ENCODE results near the gene WEE2.

Gene WEE2

DNA sequence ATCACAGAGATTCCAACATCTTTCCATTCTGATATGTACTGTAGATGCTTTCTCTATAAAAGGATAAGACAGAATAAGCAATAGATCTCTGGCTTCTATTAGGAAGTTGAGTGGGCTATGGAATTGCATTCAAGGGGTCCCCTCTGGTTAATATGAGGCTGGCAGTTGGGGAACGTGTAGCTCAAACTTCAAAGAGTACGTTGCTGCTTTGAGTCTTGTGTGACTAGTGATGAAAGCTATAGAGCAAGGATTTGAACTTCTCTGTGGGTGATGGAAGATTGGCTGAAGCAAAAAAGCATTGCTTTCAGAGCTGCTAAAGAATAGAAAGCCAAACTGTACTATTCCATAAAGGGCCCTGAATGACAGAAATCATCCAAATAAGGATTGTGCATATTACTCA, 6.4 kb downstream of the WEE2 start:
- TF ChIP-seq, protein P1, sequence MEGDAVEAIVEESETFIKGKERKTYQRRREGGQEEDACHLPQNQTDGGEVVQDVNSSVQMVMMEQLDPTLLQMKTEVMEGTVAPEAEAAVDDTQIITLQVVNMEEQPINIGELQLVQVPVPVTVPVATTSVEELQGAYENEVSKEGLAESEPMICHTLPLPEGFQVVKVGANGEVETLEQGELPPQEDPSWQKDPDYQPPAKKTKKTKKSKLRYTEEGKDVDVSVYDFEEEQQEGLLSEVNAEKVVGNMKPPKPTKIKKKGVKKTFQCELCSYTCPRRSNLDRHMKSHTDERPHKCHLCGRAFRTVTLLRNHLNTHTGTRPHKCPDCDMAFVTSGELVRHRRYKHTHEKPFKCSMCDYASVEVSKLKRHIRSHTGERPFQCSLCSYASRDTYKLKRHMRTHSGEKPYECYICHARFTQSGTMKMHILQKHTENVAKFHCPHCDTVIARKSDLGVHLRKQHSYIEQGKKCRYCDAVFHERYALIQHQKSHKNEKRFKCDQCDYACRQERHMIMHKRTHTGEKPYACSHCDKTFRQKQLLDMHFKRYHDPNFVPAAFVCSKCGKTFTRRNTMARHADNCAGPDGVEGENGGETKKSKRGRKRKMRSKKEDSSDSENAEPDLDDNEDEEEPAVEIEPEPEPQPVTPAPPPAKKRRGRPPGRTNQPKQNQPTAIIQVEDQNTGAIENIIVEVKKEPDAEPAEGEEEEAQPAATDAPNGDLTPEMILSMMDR (IDR thresholded peaks at IDR 0.05; ENCODE audit: insufficient read depth, low read length, missing control alignments), result no peak
- DNase-seq (ENCODE audit: low read depth, low spot score), result no peak
- no peak overlapping the region for H3K4me3 ChIP-seq (ENCODE audit: low read depth, low read length)
- ChIA-PET POLR2A (no interaction called here), CTCF (interaction anchor here (2.2 kb wide), 1 partner anchor 23 kb away, joined by 11 read pairs; the partner anchor contains the start of gene SSBP1)

DNA sequence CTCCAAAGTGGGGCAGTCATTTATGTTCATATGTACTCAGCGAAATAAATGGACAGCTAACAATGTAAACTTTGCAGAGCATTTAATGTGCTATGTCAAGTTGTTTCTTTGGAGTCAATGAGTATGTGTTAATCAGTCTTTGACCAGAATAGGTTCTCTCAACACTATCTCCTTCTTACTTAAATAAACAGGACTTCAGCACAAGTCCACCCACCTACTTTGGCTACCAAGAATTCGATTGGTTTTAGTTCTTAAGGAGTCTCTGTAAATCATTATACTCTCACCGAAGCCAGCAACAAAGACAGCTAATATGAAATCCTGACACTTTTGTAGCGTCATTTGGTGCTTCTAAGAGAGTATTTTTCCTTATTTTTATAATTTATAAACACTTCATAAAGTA, 6.9 kb downstream of the WEE2 start:
- H3K4me3 ChIP-seq (ENCODE audit: low read depth, low read length), result no peak overlapping the region
- POLR2A ChIA-PET, result no interaction called here
- DNase-seq (ENCODE audit: low read depth, low spot score), result no peak
- CTCF ChIA-PET, result interaction anchor here (1.0 kb wide), 1 partner anchor 10 kb away, joined by 3 read pairs; no protein-coding TSS in a partner anchor
- TF ChIP-seq, protein P1 (IDR thresholded peaks at IDR 0.05; ENCODE audit: insufficient read depth, low read length, missing control alignments), result no peak

DNA sequence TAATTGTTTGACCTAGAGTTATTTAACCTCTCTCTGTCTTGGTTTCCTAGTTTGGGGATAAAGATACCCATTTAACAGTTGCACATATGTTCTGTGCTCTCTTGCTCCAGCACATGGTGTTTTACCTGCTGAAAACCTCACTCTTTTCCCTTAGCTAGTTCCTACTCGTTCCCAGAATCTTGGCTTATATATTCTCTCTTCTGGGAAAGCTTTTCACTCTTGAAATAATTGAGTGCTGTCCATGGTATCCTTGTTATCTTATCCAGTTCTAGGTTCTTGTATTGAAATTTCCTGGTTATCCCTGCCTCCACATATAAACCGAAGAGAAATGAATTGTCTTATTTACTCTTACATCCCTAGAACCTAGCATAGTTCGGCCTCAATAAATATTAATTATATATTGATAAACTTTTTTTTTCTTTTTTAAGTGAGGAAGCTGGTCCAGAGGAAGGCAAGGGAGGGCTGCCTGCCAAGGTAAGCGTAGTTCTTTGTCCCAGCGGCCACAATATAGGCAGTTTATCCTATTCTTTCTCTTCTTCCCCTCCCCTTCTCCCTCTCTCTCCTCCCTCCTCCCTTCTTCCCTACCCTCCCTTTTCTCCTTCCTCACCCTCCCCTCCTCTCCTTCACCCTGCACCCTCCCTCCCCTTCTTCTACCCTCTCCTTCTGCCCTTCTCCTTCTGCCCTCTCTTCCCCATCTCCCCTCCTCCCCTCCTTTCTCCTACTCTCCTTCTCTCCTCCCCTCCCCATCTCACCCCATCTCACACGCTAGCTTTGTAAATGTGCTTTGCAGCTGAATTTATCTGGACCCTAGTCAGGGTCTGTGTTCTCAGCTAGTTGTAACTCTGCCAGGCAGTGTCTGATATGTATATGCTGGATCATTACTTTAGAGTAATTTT, 7.9 kb downstream of the WEE2 start:
- TF ChIP-seq, protein P1 (IDR thresholded peaks at IDR 0.05; ENCODE audit: insufficient read depth, low read length, missing control alignments), result no peak
- H3K4me3 ChIP-seq (ENCODE audit: low read depth, low read length), result no peak overlapping the region
- ChIA-PET CTCF (interaction anchor here (1.0 kb wide), 2 partner anchors 11 to 22 kb away, joined by 3 read pairs; partner anchors contain the start of gene SSBP1), POLR2A (no interaction called here)
- no peak for DNase-seq (ENCODE audit: low read depth, low spot score)

DNA sequence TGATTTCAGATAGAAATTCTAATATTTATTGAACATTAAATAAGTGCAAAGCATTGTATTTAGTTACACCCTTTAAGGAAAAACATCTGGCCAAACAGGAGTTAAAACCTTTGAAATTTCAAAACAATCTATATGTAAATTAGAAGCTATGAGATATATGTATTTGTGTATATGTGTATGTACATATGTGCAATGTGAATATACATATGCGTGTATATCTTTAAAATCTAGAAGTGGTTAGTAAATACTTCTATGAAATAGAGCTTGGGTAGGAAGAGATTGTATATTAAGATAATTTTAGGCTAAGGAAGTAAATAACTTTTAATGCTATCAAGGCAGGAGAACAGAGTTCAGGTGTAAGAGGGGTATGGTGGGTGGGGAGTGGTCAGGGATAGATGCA, 9.3 kb downstream of the WEE2 start:
- TF ChIP-seq, protein P1 (IDR thresholded peaks at IDR 0.05; ENCODE audit: insufficient read depth, low read length, missing control alignments), result no peak
- ChIA-PET POLR2A (no interaction called here), CTCF (interaction anchor here (1.0 to 1.2 kb wide), 2 partner anchors 20 kb away, joined by 3 read pairs; partner anchors contain the start of gene SSBP1)
- no peak overlapping the region for H3K4me3 ChIP-seq (ENCODE audit: low read depth, low read length)
- DNase-seq (ENCODE audit: low read depth, low spot score), result no peak

DNA sequence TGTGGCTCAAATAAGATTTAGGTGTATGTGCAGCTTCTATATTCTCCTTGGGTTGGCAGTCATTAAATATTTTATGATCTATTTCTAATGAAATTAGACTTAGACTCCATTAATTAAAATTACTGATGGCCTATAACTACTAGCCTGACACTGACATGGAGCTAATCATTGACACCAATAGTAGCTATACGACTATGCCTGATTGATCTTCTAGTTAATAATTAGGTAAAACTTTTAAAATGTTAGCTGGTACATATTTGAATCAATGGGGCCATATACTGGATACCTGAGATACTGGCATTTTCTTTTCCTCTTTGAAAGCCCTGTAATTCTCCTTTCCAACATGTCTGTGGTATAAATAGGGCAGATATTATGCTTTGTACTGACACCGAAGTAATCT, 14.4 kb downstream of the WEE2 start:
- CTCF ChIA-PET, result interaction anchor here (0.9 kb wide), 1 partner anchor 15 kb away, joined by 6 read pairs; the partner anchor contains the start of gene SSBP1

DNA sequence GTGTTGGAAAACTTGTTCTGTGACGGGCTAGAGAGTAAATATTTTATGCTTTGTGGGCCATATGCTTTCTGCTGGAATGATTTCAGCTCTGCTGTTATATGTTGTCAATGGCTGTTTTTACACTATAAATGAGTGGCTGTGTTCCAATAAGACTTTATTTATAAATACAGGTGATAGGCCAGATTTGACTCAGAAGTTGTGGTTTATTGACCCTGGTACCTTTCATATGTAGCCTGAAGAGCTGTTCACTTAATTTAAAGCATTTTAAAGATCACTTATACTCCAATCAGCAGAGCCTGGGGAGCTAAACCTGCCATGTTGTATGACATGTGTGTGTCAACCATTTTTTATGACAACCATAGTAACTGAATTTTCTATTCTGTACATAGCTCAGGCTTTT, 20.9 kb downstream of the WEE2 start:
- TF ChIP-seq, protein P1 (IDR thresholded peaks at IDR 0.05; ENCODE audit: insufficient read depth, low read length, missing control alignments), result no peak
- no peak for DNase-seq (ENCODE audit: low read depth, low spot score)
- no peak overlapping the region for H3K4me3 ChIP-seq (ENCODE audit: low read depth, low read length)
- POLR2A ChIA-PET, result no interaction called here
- CTCF ChIA-PET, result interaction anchor here (5.4 kb wide), 1 partner anchor 9 kb away, joined by 43 read pairs; the partner anchor contains the start of gene SSBP1

More for the DNA sequence above, 14.4 kb downstream of the WEE2 start:
- POLR2A ChIA-PET, result no interaction called here
- DNase-seq (ENCODE audit: low read depth, low spot score), result no peak
- TF ChIP-seq, protein P1 (IDR thresholded peaks at IDR 0.05; ENCODE audit: insufficient read depth, low read length, missing control alignments), result no peak
- no peak overlapping the region for H3K4me3 ChIP-seq (ENCODE audit: low read depth, low read length)
